Coronary artery (tissue), 2 donors: ENCODE measurements around the gene BEGAIN.

Source experiments
- DNase-seq: peaks from one replicate; pipeline ENCODE4 v3.0.0-alpha.2; 2017; ENCODE audit warnings: low spot score
- H3K27ac ChIP-seq, 2 donors: fragments of 200-600 bp; sonication (generic); one replicate each; pipeline ENCODE4 v1.5.1; 2016 to 2019
- H3K4me3 ChIP-seq: fragments of 200-600 bp; sonication (generic); 2 replicates; pipeline ENCODE4 v1.5.1; 2016; ENCODE audit warnings: mild to moderate bottlenecking, moderate library complexity
- CTCF ChIP-seq: fragments of 200-600 bp; sonication (generic); IDR thresholded peaks from one replicate; pipeline ENCODE4 v1.5.1; 2019; ENCODE audit warnings: antibody characterized with exemption

Gene BEGAIN

GRCh38 chr14:100626614-100627013 lies 39.4 kb upstream of the BEGAIN start:
- no peak for TF ChIP-seq CTCF
- DNase-seq = no peak
- H3K4me3 ChIP-seq = no peak overlapping the region

DNA sequence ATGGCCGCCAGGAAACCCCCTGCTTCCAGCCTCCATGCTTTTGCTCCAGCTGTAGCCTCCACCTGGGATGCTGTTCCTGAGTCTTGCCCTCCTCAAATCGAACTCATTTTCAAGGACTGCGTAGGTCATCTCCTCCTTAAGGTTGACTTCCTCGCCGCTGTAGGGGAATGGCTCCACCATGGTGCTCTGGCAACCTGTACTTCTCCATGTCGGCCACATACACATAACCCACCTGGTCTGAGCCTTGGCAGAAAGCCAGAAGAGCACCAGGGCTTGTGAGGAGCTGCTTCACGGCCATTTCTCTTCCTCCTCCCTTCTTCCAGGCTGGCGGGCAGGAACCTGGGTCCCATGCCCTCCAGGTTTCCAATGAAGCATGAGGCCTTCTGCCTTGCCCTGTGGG lies 36.7 kb upstream of the BEGAIN start:
- no peak for TF ChIP-seq CTCF
- no peak for DNase-seq
- Histone ChIP-seq H3K27ac (no peak overlapping the region), H3K4me3 (no peak overlapping the region)

More at GRCh38 chr14:100626614-100627013, 39.4 kb upstream of the BEGAIN start:
- no peak overlapping the region for H3K27ac ChIP-seq

- Histone ChIP-seq H3K27ac (no peak overlapping the region), H3K4me3 (no peak overlapping the region)
- no peak for DNase-seq
- TF ChIP-seq CTCF = no peak
Observed at GRCh38 chr14:100623557-100623956, 36.3 kb upstream of the BEGAIN start.

DNA sequence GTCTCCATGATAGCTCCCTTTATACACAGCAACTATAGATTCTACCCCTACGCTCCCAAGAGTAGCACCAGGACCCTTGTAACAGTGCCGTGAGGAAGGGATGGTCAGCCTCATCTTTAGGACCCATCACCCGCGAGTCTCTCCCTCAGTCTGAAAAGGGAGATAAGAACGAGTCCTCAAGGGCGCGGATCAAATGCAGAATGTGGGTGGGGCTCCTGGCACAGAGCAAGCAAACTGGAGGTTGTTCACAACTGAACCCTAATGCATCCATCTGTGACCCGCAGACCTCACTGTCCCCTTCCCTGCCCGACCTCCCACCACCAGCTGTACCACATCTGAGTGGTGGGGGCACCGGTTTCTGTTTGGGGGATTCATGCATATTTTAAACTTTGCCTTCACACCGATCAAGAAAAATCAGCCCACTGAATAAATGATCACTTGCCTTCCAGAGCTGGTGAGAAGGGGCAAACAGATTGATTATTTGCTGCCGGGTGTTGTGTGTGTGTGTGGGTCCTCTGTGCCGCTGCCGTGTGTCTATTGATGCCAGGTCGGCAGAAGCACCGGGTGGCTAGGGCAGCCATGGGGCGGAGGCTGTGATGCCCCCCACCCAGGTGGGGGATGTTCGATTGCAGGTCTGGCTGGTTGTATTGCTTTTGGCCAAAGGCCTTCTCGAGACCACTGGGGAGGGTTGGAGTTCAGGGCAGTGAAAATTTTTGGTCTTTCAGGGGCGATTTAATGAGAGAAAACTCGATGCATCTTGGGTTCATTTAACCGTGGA lies 35.7 kb upstream of the BEGAIN start:
- Histone ChIP-seq H3K4me3 (no peak overlapping the region), H3K27ac (no peak overlapping the region)
- TF ChIP-seq CTCF = no peak
- DNase-seq = no peak

GRCh38 chr14:100622224-100622623 lies 35.0 kb upstream of the BEGAIN start:
- no peak for DNase-seq
- no peak overlapping the region for H3K27ac ChIP-seq
- no peak overlapping the region for H3K4me3 ChIP-seq
- TF ChIP-seq CTCF = no peak

DNA sequence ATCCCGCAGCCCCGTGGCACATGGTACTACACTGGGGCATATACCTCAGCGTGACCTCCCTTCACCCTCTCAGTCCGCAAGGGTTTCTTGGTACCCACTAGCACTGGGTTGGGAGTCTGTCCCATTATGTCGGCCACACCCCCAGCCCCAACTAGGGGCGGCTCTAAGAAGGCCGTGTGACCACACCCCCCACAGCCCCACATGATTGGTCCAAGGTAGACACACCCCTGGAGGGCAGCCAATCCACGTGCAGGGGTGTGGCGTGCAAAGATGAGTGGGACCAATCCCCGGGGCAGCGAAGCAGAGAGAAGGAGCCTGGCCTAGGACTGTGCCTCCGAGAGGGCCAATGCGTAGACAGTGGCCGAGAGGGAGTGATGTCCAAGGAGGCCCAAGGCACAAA lies 34.6 kb upstream of the BEGAIN start:
- DNase-seq = no peak
- no peak overlapping the region for H3K4me3 ChIP-seq
- H3K27ac ChIP-seq = no peak overlapping the region
- TF ChIP-seq CTCF = no peak
